Measurements from ENCODE around the gene ADAP1. TPM values are rescaled to one million over a fixed set of nuclear protein-coding genes. Genes with fewer than 3 reads are reported as not detected.
"Not testable (repeated sequence)": the region's sequence is repeated elsewhere in the genome, so short reads cannot be mapped to it uniquely, and the experiment has no call there.

The ADAP1 gene
- total RNA-seq, 2 experiments from 2014 or later, result 14.1 to 16.1 TPM

GRCh38 chr7:926061-927030, 28.1 kb downstream of the ADAP1 start:
- Mint-ChIP-seq H3K9me3 (peaks cover 3% of the 10 kb centered on the region), H3K27ac (no peak overlapping the region), H3K36me3 (peaks cover 5% of the 10 kb centered on the region), H3K4me1 (ENCODE audit: low read depth) (peaks cover 42% of the 10 kb centered on the region), H3K27me3 (no peaks in the 10 kb centered on the region), H3K4me3 (no peak overlapping the region)
- no peak for DNase-seq
- ChIA-PET CTCF (interaction anchor here (1.5 kb wide), 1 partner anchor 119 kb away, joined by 3 read pairs; no protein-coding TSS in a partner anchor), POLR2A (no interaction called here)
- intact Hi-C loops (cut with micrococcal nuclease), result no loop called here

GRCh38 chr7:925601-926000, 28.9 kb downstream of the ADAP1 start:
- Mint-ChIP-seq H3K4me3 (no peak overlapping the region), H3K27me3 (no peaks in the 10 kb centered on the region), H3K36me3 (peaks cover 5% of the 10 kb centered on the region), H3K4me1 (ENCODE audit: low read depth) (peaks cover 50% of the 10 kb centered on the region), H3K9me3 (peaks cover 3% of the 10 kb centered on the region), H3K27ac (no peak overlapping the region)
- CTCF ChIA-PET, result interaction anchor here (1.4 to 1.5 kb wide), 2 partner anchors 120 to 160 kb away, joined by 3 to 4 read pairs; no protein-coding TSS in a partner anchor
- intact Hi-C loops (cut with micrococcal nuclease), result no loop called here
- POLR2A ChIA-PET, result interaction anchor here (1.1 kb wide), 1 partner anchor 15 kb away, joined by 3 read pairs; no protein-coding TSS in a partner anchor
- DNase-seq, result peak; percentile 26

GRCh38 chr7:924541-925231, 29.8 kb downstream of the ADAP1 start:
- ChIA-PET CTCF (interaction anchor here (1.4 to 1.5 kb wide), 2 partner anchors 120 to 161 kb away, joined by 3 to 4 read pairs; no protein-coding TSS in a partner anchor), POLR2A (interaction anchor here (1.1 to 1.2 kb wide), 2 partner anchors 16 to 322 kb away, joined by 3 read pairs; no protein-coding TSS in a partner anchor)
- peak overlapping the region; percentile 59 for H3K4me3 Mint-ChIP-seq
- intact Hi-C loops (cut with micrococcal nuclease), result loop anchor here (5.0 kb wide), 3 partner anchors 92 to 572 kb away; partner anchors contain the start of gene SUN1
- DNase-seq, result peak; percentile 85
- H3K27ac Mint-ChIP-seq, result peak overlapping the region; percentile 70
- H3K36me3 Mint-ChIP-seq, result peaks cover 3% of the 10 kb centered on the region
- H3K4me1 Mint-ChIP-seq (ENCODE audit: low read depth), result peaks cover 47% of the 10 kb centered on the region
- H3K27me3 Mint-ChIP-seq, result no peaks in the 10 kb centered on the region
- no peaks in the 10 kb centered on the region for H3K9me3 Mint-ChIP-seq

DNA sequence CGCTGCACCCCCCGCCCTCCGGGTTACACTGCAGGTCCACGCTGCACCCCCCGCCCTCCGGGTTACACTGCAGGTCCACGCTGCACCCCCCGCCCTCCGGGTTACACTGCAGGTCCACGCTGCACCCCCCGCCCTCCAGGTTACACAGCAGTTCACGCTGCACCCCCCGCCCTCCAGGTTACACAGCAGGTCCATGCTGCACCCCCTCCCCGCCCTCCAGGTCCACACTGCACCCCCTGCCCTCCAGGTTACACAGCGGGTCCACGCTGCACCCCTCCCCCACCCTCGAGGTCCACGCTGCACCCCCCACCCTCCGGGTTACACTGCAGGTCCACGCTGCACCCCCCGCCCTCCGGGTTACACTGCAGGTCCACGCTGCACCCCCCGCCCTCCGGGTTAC, 30.4 kb downstream of the ADAP1 start:
- not testable (repeated sequence) for H3K4me3 Mint-ChIP-seq, H3K9me3 Mint-ChIP-seq

DNA sequence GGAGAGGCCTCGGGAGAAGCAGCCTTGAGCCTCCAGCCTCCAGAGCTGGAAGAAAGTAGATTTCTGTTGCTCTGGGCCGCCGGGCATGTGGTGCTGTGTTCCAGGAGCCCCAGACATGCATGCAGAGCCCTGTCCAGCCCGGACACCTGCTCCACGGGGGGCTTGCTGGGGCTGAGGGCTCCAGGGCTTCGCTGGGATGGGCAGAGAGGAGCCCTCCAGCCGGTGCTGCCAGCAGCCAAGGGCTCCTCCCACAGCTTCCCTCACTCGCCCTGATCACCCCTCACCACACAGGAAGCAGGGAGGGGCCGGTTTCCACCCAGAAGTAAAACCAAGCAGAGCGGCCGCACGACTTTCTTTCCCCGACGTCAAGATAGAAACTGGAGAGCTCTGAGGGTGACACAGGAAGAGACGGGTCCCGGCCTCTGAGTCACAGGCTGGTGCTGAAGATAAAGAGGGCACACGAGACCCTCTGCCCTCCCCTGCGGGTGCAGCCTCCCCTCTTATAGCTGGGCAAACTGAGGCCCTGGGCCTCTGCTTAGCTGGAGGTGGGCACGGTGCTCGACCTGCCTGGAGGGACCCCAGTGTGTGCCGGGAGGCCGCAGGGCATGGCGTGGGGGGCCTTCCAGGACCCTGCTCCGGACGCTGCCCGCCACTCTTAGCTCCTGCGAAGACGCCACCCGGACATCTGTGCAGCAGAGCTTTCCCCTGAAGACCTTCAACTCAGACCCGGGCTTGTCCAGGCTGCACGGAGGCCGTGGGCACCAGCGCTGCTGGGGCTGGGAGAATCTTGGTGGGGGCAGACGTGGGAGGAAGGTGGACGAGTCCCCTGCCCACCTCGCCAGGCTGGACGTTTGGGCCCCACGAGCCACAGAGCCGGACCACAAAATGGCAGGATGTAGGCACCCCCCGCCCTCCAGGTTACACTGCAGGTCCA, 31.1 kb downstream of the ADAP1 start:
- Mint-ChIP-seq H3K4me3 (peak overlapping the region; percentile 71), H3K27me3 (no peaks in the 10 kb centered on the region), H3K36me3 (no peaks in the 10 kb centered on the region), H3K9me3 (no peaks in the 10 kb centered on the region), H3K4me1 (ENCODE audit: low read depth) (peaks cover 39% of the 10 kb centered on the region), H3K27ac (peak overlapping the region; percentile 92)
- peak; percentile 98 for DNase-seq
- ChIA-PET CTCF (interaction anchor here (1.0 to 3.0 kb wide), 5 partner anchors 13 to 180 kb away, joined by 3 to 17 read pairs (median 5); partner anchors contain the start of gene ADAP1), POLR2A (interaction anchor here (0.7 to 3.0 kb wide), 7 partner anchors 11 to 215 kb away, joined by 3 to 19 read pairs (median 5); partner anchors contain the start of genes COX19 and GET4)
- intact Hi-C loops (cut with micrococcal nuclease), result loop anchor here (1.0 to 5.0 kb wide), 5 partner anchors 18 to 571 kb away; partner anchors contain the start of genes GET4 and SUN1

More for the DNA sequence above, 30.4 kb downstream of the ADAP1 start:
- H3K27ac Mint-ChIP-seq, H3K36me3 Mint-ChIP-seq, H3K27me3 Mint-ChIP-seq: not testable (repeated sequence)
- peak; percentile 8 for DNase-seq
- POLR2A ChIA-PET, result interaction anchor here (1.2 to 3.0 kb wide), 3 partner anchors 48 to 321 kb away, joined by 3 to 19 read pairs (median 6); partner anchors contain the start of genes COX19 and GET4
- intact Hi-C loops (cut with micrococcal nuclease), result loop anchor here (5.0 kb wide), 3 partner anchors 92 to 572 kb away; partner anchors contain the start of gene SUN1
- peaks cover 43% of the 10 kb centered on the region for H3K4me1 Mint-ChIP-seq (ENCODE audit: low read depth)
- CTCF ChIA-PET, result interaction anchor here (1.3 to 1.4 kb wide), 2 partner anchors 162 to 179 kb away, joined by 4 to 5 read pairs; no protein-coding TSS in a partner anchor

- CTCF ChIA-PET, result interaction anchor here (1.0 to 3.0 kb wide), 5 partner anchors 12 to 181 kb away, joined by 3 to 17 read pairs (median 5); partner anchors contain the start of gene ADAP1
- no peaks in the 10 kb centered on the region for H3K27me3 Mint-ChIP-seq
- no peaks in the 10 kb centered on the region for H3K9me3 Mint-ChIP-seq
- H3K4me3 Mint-ChIP-seq, result peak overlapping the region; percentile 71
- DNase-seq, result peak; percentile 57
- H3K4me1 Mint-ChIP-seq (ENCODE audit: low read depth), result peaks cover 39% of the 10 kb centered on the region
- peak overlapping the region; percentile 92 for H3K27ac Mint-ChIP-seq
- no peaks in the 10 kb centered on the region for H3K36me3 Mint-ChIP-seq
- intact Hi-C loops (cut with micrococcal nuclease), result loop anchor here (1.0 to 5.0 kb wide), 6 partner anchors 8 to 570 kb away; partner anchors contain the start of genes GET4 and SUN1
- POLR2A ChIA-PET, result interaction anchor here (0.9 to 3.0 kb wide), 6 partner anchors 16 to 216 kb away, joined by 3 to 19 read pairs (median 6); partner anchors contain the start of genes COX19 and GET4
These were observed 32.0 kb downstream of the ADAP1 start for GRCh38 chr7:922334-923107.

- H3K9me3 Mint-ChIP-seq, result no peaks in the 10 kb centered on the region
- ChIA-PET CTCF (interaction anchor here (0.8 to 3.0 kb wide), 3 partner anchors 9 to 14 kb away, joined by 3 to 17 read pairs (median 15); no protein-coding TSS in a partner anchor), POLR2A (interaction anchor here (3.0 kb wide), 1 partner anchor 53 kb away, joined by 19 read pairs; the partner anchor contains the start of gene COX19)
- peak; percentile 33 for DNase-seq
- no peaks in the 10 kb centered on the region for H3K27me3 Mint-ChIP-seq
- H3K4me3 Mint-ChIP-seq, result peak overlapping the region; percentile 8
- H3K4me1 Mint-ChIP-seq (ENCODE audit: low read depth), result peaks cover 39% of the 10 kb centered on the region
- no peaks in the 10 kb centered on the region for H3K36me3 Mint-ChIP-seq
- peak overlapping the region; percentile 92 for H3K27ac Mint-ChIP-seq
- intact Hi-C loops (cut with micrococcal nuclease), result loop anchor here (1.0 to 5.0 kb wide), 4 partner anchors 9 to 569 kb away; partner anchors contain the start of gene SUN1
These were observed 32.7 kb downstream of the ADAP1 start for GRCh38 chr7:921581-922333.

DNA sequence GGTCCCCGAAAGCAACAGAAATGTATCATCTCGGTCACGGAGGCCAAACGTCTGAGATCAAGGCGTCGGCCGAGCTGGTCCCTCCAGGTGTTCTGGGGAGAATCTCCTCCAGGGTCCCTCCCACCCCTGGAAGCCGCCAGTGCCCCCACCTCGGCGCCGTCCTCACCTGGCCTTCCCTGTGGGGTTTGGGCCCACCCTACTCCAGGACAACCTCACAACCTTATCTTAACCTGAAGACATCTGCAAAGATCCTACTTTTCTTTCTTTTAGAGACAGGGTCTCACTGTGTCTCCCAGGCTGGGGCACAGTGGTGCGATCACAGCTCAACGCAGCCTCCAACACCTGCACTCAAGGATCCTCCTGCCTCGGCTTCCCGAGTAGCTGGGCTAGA, 33.4 kb downstream of the ADAP1 start:
- H3K27ac Mint-ChIP-seq, result peak overlapping the region; percentile 30
- peaks cover 39% of the 10 kb centered on the region for H3K4me1 Mint-ChIP-seq (ENCODE audit: low read depth)
- H3K36me3 Mint-ChIP-seq, result no peaks in the 10 kb centered on the region
- DNase-seq, result peak; percentile 8
- CTCF ChIA-PET, result interaction anchor here (0.8 to 3.0 kb wide), 3 partner anchors 9 to 13 kb away, joined by 3 to 17 read pairs (median 15); no protein-coding TSS in a partner anchor
- intact Hi-C loops (cut with micrococcal nuclease), result loop anchor here (5.0 kb wide), 3 partner anchors 89 to 569 kb away; partner anchors contain the start of gene SUN1
- H3K4me3 Mint-ChIP-seq, result peak overlapping the region; percentile 29
- POLR2A ChIA-PET, result interaction anchor here (3.0 kb wide), 1 partner anchor 54 kb away, joined by 19 read pairs; the partner anchor contains the start of gene COX19
- no peaks in the 10 kb centered on the region for H3K27me3 Mint-ChIP-seq
- H3K9me3 Mint-ChIP-seq, result no peaks in the 10 kb centered on the region

- POLR2A ChIA-PET, result interaction anchor here (3.0 kb wide), 1 partner anchor 54 kb away, joined by 19 read pairs; the partner anchor contains the start of gene COX19
These were observed 34.0 kb downstream of the ADAP1 start for GRCh38 chr7:920351-921070.

More at GRCh38 chr7:920351-921070, 34.0 kb downstream of the ADAP1 start:
- Mint-ChIP-seq H3K27ac (peak overlapping the region; percentile 30), H3K4me3 (peak overlapping the region; percentile 29), H3K27me3 (no peaks in the 10 kb centered on the region), H3K9me3 (no peaks in the 10 kb centered on the region), H3K36me3 (no peaks in the 10 kb centered on the region), H3K4me1 (ENCODE audit: low read depth) (peaks cover 37% of the 10 kb centered on the region)
- peak; percentile 43 for DNase-seq
- CTCF ChIA-PET, result interaction anchor here (3.0 kb wide), 2 partner anchors 10 to 12 kb away, joined by 15 to 17 read pairs; no protein-coding TSS in a partner anchor
- intact Hi-C loops (cut with micrococcal nuclease), result loop anchor here (5.0 kb wide), 3 partner anchors 88 to 568 kb away; partner anchors contain the start of gene SUN1

Data from activated CD4-positive, alpha-beta memory T cell treated with anti-CD3 and anti-CD28 coated beads for 36 hours (primary cell).